Activated B cell treated with CpG ODN at 0.5 μM for 24 hours (primary cell): ENCODE data around the gene ATP1A1. TPM values are rescaled to one million over a fixed set of nuclear protein-coding genes. Genes with fewer than 3 reads are reported as not detected.

Source experiments
- ATAC-seq: fragments of 200-7000 bp; cut with Tn5 transposase; one replicate; pipeline ENCODE4 v1.10.0; 2021; ENCODE audit warnings: low read depth, mild to moderate bottlenecking, moderate library complexity
- CTCF ChIA-PET: fragments of 350-600 bp; sonication (Branson Sonifier 250); formaldehyde crosslinking; loops from one replicate; lab custom pipeline; 2021; ENCODE audit warnings: antibody characterized with exemption; lab: Charles Lee
- POLR2A ChIA-PET: fragments of 350-600 bp; sonication (Branson Sonifier 250); formaldehyde crosslinking; loops from one replicate; lab custom pipeline; 2021; ENCODE audit warnings: antibody characterized with exemption; lab: Charles Lee
- DNase-seq: peaks from one replicate; pipeline ENCODE4 v3.0.0; 2022
- H3K27ac Mint-ChIP-seq: one replicate; pipeline ENCODE4 v1.8.0; 2020; ENCODE audit warnings: mixed read lengths
- H3K27me3 Mint-ChIP-seq: one replicate; pipeline ENCODE4 v1.8.0; 2021; ENCODE audit warnings: mixed read lengths
- H3K36me3 Mint-ChIP-seq: one replicate; pipeline ENCODE4 v1.8.0; 2021; ENCODE audit warnings: low read depth, mixed read lengths
- H3K4me1 Mint-ChIP-seq: one replicate; pipeline ENCODE4 v1.8.0; 2021; ENCODE audit warnings: mixed read lengths
- H3K4me3 Mint-ChIP-seq: one replicate; pipeline ENCODE4 v1.8.0; 2020; ENCODE audit warnings: mild to moderate bottlenecking, mixed read lengths
- H3K9me3 Mint-ChIP-seq: one replicate; pipeline ENCODE4 v1.8.0; 2020; ENCODE audit warnings: mixed read lengths
- CTCF ChIP-seq: fragments of 200-600 bp; IDR thresholded peaks from one replicate; pipeline ENCODE4 v1.8.0; 2022; ENCODE audit warnings: antibody characterized with exemption, mild to moderate bottlenecking
- intact Hi-C: fragments of 100-400 bp; cut with micrococcal nuclease; formaldehyde crosslinking; loops from one replicate; pipeline ENCODE4 v1.15.1; 2024
- total RNA-seq: library from RNA; stranded (reverse); gene quantifications from 2 replicates; pipeline ENCODE4 v1.2.3, GENCODE V29; 2022

Gene ATP1A1
- total RNA-seq, 1 donor from 2014 or later, result 151 TPM

GRCh38 chr1:116434849-116435248 lies 61.8 kb downstream of the ATP1A1 start:
- H3K4me1 Mint-ChIP-seq, result no peaks in the 10 kb centered on the region
- ATAC-seq, result no peak
- TF ChIP-seq CTCF, result no peak
- H3K9me3 Mint-ChIP-seq, result no peaks in the 10 kb centered on the region
- no peak overlapping the region for H3K27ac Mint-ChIP-seq
- CTCF ChIA-PET, result no interaction called here
- intact Hi-C loops, result loop anchor here (5.0 kb wide), 1 partner anchor 67 kb away; no protein-coding TSS in a partner anchor
- no peak for DNase-seq
- H3K4me3 Mint-ChIP-seq, result no peak overlapping the region
- POLR2A ChIA-PET, result no interaction called here
- H3K27me3 Mint-ChIP-seq, result peaks cover under 1% of the 10 kb centered on the region
- H3K36me3 Mint-ChIP-seq, result no peaks in the 10 kb centered on the region

GRCh38 chr1:116435806-116436610 lies 63.0 kb downstream of the ATP1A1 start:
- Mint-ChIP-seq H3K27me3 (peaks cover 3% of the 10 kb centered on the region), H3K9me3 (no peaks in the 10 kb centered on the region), H3K36me3 (no peaks in the 10 kb centered on the region), H3K4me3 (no peak overlapping the region), H3K27ac (no peak overlapping the region), H3K4me1 (no peaks in the 10 kb centered on the region)
- TF ChIP-seq CTCF, result no peak
- CTCF ChIA-PET, result no interaction called here
- ATAC-seq, result no peak
- intact Hi-C loops, result loop anchor here (5.0 kb wide), 1 partner anchor 66 kb away; no protein-coding TSS in a partner anchor
- POLR2A ChIA-PET, result no interaction called here
- DNase-seq, result no peak

GRCh38 chr1:116436611-116436970 lies 63.5 kb downstream of the ATP1A1 start:
- POLR2A ChIA-PET, result no interaction called here
- CTCF ChIA-PET, result no interaction called here
- Mint-ChIP-seq H3K36me3 (no peaks in the 10 kb centered on the region), H3K4me3 (no peak overlapping the region), H3K27me3 (peaks cover 9% of the 10 kb centered on the region), H3K4me1 (no peaks in the 10 kb centered on the region), H3K9me3 (no peaks in the 10 kb centered on the region), H3K27ac (no peak overlapping the region)
- no peak for DNase-seq
- ATAC-seq, result no peak
- no peak for TF ChIP-seq CTCF
- intact Hi-C loops, result loop anchor here (5.0 kb wide), 1 partner anchor 66 kb away; no protein-coding TSS in a partner anchor

- H3K27ac Mint-ChIP-seq, result no peak overlapping the region
- TF ChIP-seq CTCF, result no peak
- no peaks in the 10 kb centered on the region for H3K4me1 Mint-ChIP-seq
- no peaks in the 10 kb centered on the region for H3K36me3 Mint-ChIP-seq
- H3K9me3 Mint-ChIP-seq, result no peaks in the 10 kb centered on the region
- no peak for DNase-seq
- POLR2A ChIA-PET, result no interaction called here
- peaks cover 26% of the 10 kb centered on the region for H3K27me3 Mint-ChIP-seq
- intact Hi-C loops, result loop anchor here (5.0 kb wide), 1 partner anchor 63 kb away; no protein-coding TSS in a partner anchor
- CTCF ChIA-PET, result no interaction called here
- no peak for ATAC-seq
- H3K4me3 Mint-ChIP-seq, result no peak overlapping the region
These were observed 66.7 kb downstream of the ATP1A1 start for GRCh38 chr1:116439701-116440100.

GRCh38 chr1:116440731-116441130 lies 67.7 kb downstream of the ATP1A1 start:
- POLR2A ChIA-PET, result no interaction called here

More at GRCh38 chr1:116440731-116441130, 67.7 kb downstream of the ATP1A1 start:
- ATAC-seq (no peak), DNase-seq (no peak)
- no peaks in the 10 kb centered on the region for H3K9me3 Mint-ChIP-seq
- no peak overlapping the region for H3K4me3 Mint-ChIP-seq
- no peaks in the 10 kb centered on the region for H3K36me3 Mint-ChIP-seq
- no peak overlapping the region for H3K27ac Mint-ChIP-seq
- peaks cover 27% of the 10 kb centered on the region for H3K27me3 Mint-ChIP-seq
- no peaks in the 10 kb centered on the region for H3K4me1 Mint-ChIP-seq
- intact Hi-C loops, result no loop called here
- TF ChIP-seq CTCF, result no peak
- CTCF ChIA-PET, result no interaction called here
